ENCODE measurements around the gene CENPU.
"Not testable (repeated sequence)": the region's sequence is repeated elsewhere in the genome, so short reads cannot be mapped to it uniquely, and the experiment has no call there.

- not testable (repeated sequence) for TF ChIP-seq EZH2 (IDR thresholded peaks at IDR 0.05; ENCODE audit: low read depth); CTCF (conservative IDR thresholded peaks at IDR 0.05)
These were observed 7.8 kb upstream of the CENPU start for GRCh38 chr4:184741651-184742050.
